Measurements from ENCODE around the gene DCDC2B.

- no peak for TF ChIP-seq EZH2 (IDR thresholded peaks at IDR 0.05; ENCODE audit: borderline replicate concordance, low read depth, low read length, poor library complexity, severe bottlenecking)
- TF ChIP-seq CTCF (conservative IDR thresholded peaks at IDR 0.05; ENCODE audit: low read depth, low read length): no peak
Measured at GRCh38 chr1:32246888-32247273, 38.0 kb downstream of the DCDC2B start, which contains the start of gene FAM167B.

Data from A673 (cell line).